ENCODE results near the gene SLC7A4. TPM values are rescaled to one million over a fixed set of nuclear protein-coding genes. Genes with fewer than 3 reads are reported as not detected.

SLC7A4 gene
- polyA plus RNA-seq, 1 donor from 2014 or later, result not detected

GRCh38 chr22:21022955-21023614 is 9.3 kb downstream of the SLC7A4 start:
- no peaks in the 10 kb centered on the region for H3K36me3 Mint-ChIP-seq
- peaks cover 0 to 6% (median 3%) of the 10 kb centered on the region in 3 donors for H3K4me1 Mint-ChIP-seq
- no peaks in the 10 kb centered on the region for H3K27me3 Mint-ChIP-seq
- H3K4me3 Mint-ChIP-seq, result no peak overlapping the region
- H3K9me3 Mint-ChIP-seq, result peaks cover 0 to 2% (median 0%) of the 10 kb centered on the region in 3 donors
- peak overlapping the region in 1 of 3 donors; percentile 82 for H3K27ac Mint-ChIP-seq

- H3K27me3 Mint-ChIP-seq, result no peaks in the 10 kb centered on the region
- peaks cover 0 to 2% (median 0%) of the 10 kb centered on the region in 3 donors for H3K9me3 Mint-ChIP-seq
- H3K4me1 Mint-ChIP-seq, result peaks cover 0 to 6% (median 3%) of the 10 kb centered on the region in 3 donors
- no peak overlapping the region for H3K4me3 Mint-ChIP-seq
- H3K36me3 Mint-ChIP-seq, result no peaks in the 10 kb centered on the region
- H3K27ac Mint-ChIP-seq, result peak overlapping the region in 1 of 3 donors; percentile 82
These were observed 9.9 kb downstream of the SLC7A4 start for GRCh38 chr22:21022507-21022906.

- H3K27ac Mint-ChIP-seq, result peak overlapping the region in 1 of 3 donors; percentile 86
- H3K4me3 Mint-ChIP-seq, result peak overlapping the region in 1 of 4 donors; percentile 29
- no peaks in the 10 kb centered on the region for H3K27me3 Mint-ChIP-seq
- peaks cover 0 to 2% (median 0%) of the 10 kb centered on the region in 3 donors for H3K9me3 Mint-ChIP-seq
- H3K36me3 Mint-ChIP-seq, result no peaks in the 10 kb centered on the region
- peaks cover 0 to 6% (median 3%) of the 10 kb centered on the region in 3 donors for H3K4me1 Mint-ChIP-seq
These were observed 11.4 kb downstream of the SLC7A4 start for GRCh38 chr22:21020802-21021429.

GRCh38 chr22:21018314-21018713 is 14.0 kb downstream of the SLC7A4 start:
- Mint-ChIP-seq H3K27ac (no peak overlapping the region), H3K36me3 (no peaks in the 10 kb centered on the region), H3K9me3 (no peaks in the 10 kb centered on the region), H3K4me1 (peaks cover 8 to 14% (median 11%) of the 10 kb centered on the region in 3 donors), H3K4me3 (no peak overlapping the region), H3K27me3 (no peaks in the 10 kb centered on the region)

GRCh38 chr22:21016644-21017420 is 15.5 kb downstream of the SLC7A4 start:
- peak overlapping the region in 3 of 4 donors; percentile 32 to 72 (median 49) for H3K4me3 Mint-ChIP-seq
- no peaks in the 10 kb centered on the region for H3K27me3 Mint-ChIP-seq
- H3K36me3 Mint-ChIP-seq, result no peaks in the 10 kb centered on the region
- H3K4me1 Mint-ChIP-seq, result peaks cover 8 to 18% (median 11%) of the 10 kb centered on the region in 3 donors
- H3K27ac Mint-ChIP-seq, result peak overlapping the region in 1 of 3 donors; percentile 25
- H3K9me3 Mint-ChIP-seq, result no peaks in the 10 kb centered on the region

- H3K9me3 Mint-ChIP-seq, result no peaks in the 10 kb centered on the region
- no peaks in the 10 kb centered on the region for H3K27me3 Mint-ChIP-seq
- H3K4me1 Mint-ChIP-seq, result peaks cover 10 to 18% (median 11%) of the 10 kb centered on the region in 3 donors
- peak overlapping the region in 2 of 3 donors; percentile 74 to 94 for H3K27ac Mint-ChIP-seq
- no peaks in the 10 kb centered on the region for H3K36me3 Mint-ChIP-seq
- H3K4me3 Mint-ChIP-seq, result peak overlapping the region in 1 of 4 donors; percentile 33
These were observed 16.8 kb downstream of the SLC7A4 start for GRCh38 chr22:21015466-21016006.

GRCh38 chr22:21014726-21015465 is 17.5 kb downstream of the SLC7A4 start, which contains the start of gene P2RX6:
P2RX6 (plus strand) TSS chr22:21015165; CDS start chr22:21015175, 10 bp downstream.
- Mint-ChIP-seq H3K36me3 (no peaks in the 10 kb centered on the region), H3K27ac (peak within 1 kb of the TSS; percentile 94 to 97 (median 95)), H3K4me1 (peaks cover 10 to 18% (median 11%) of the 10 kb centered on the region in 3 donors), H3K27me3 (no peaks in the 10 kb centered on the region), H3K4me3 (peak within 1 kb of the TSS; percentile 84 to 97 (median 91)), H3K9me3 (no peaks in the 10 kb centered on the region)

- peaks cover 11 to 18% (median 14%) of the 10 kb centered on the region in 3 donors for H3K4me1 Mint-ChIP-seq
- H3K4me3 Mint-ChIP-seq, result peak overlapping the region; percentile 84 to 97 (median 91)
- peak overlapping the region; percentile 94 to 97 (median 95) for H3K27ac Mint-ChIP-seq
- H3K27me3 Mint-ChIP-seq, result no peaks in the 10 kb centered on the region
- H3K9me3 Mint-ChIP-seq, result no peaks in the 10 kb centered on the region
- H3K36me3 Mint-ChIP-seq, result no peaks in the 10 kb centered on the region
These were observed 18.1 kb downstream of the SLC7A4 start for GRCh38 chr22:21014202-21014725.

- peak overlapping the region; percentile 84 to 97 (median 91) for H3K4me3 Mint-ChIP-seq
- H3K4me1 Mint-ChIP-seq, result peaks cover 11 to 18% (median 16%) of the 10 kb centered on the region in 3 donors
- no peaks in the 10 kb centered on the region for H3K36me3 Mint-ChIP-seq
- H3K9me3 Mint-ChIP-seq, result no peaks in the 10 kb centered on the region
- peak overlapping the region; percentile 94 to 97 (median 95) for H3K27ac Mint-ChIP-seq
- H3K27me3 Mint-ChIP-seq, result no peaks in the 10 kb centered on the region
These were observed 18.6 kb downstream of the SLC7A4 start for GRCh38 chr22:21013657-21014201.

- H3K4me3 Mint-ChIP-seq, result peak overlapping the region; percentile 18 to 97 (median 85)
- H3K27me3 Mint-ChIP-seq, result no peaks in the 10 kb centered on the region
- no peaks in the 10 kb centered on the region for H3K36me3 Mint-ChIP-seq
These were observed 19.6 kb downstream of the SLC7A4 start for GRCh38 chr22:21012446-21013407.

GRCh38 chr22:21010426-21011113 is 21.8 kb downstream of the SLC7A4 start:
- Mint-ChIP-seq H3K4me1 (peaks cover 11 to 22% (median 16%) of the 10 kb centered on the region in 3 donors), H3K27me3 (no peaks in the 10 kb centered on the region), H3K36me3 (no peaks in the 10 kb centered on the region), H3K27ac (no peak overlapping the region), H3K9me3 (no peaks in the 10 kb centered on the region), H3K4me3 (peak overlapping the region in 1 of 4 donors; percentile 72)

More at GRCh38 chr22:21012446-21013407, 19.6 kb downstream of the SLC7A4 start:
- peak overlapping the region; percentile 14 to 97 (median 94) for H3K27ac Mint-ChIP-seq
- H3K4me1 Mint-ChIP-seq, result peaks cover 11 to 18% (median 16%) of the 10 kb centered on the region in 3 donors
- no peaks in the 10 kb centered on the region for H3K9me3 Mint-ChIP-seq
